Epidermal melanocyte (primary cell): Measurements from ENCODE around the gene FAM13B.
"Not testable (repeated sequence)": the region's sequence is repeated elsewhere in the genome, so short reads cannot be mapped to it uniquely, and the experiment has no call there.

ENCODE experiments used
- DNase-seq: peaks from one replicate; pipeline ENCODE4 v3.0.0; 2011; ENCODE audit warnings: low spot score; ENCODE audit not compliant: insufficient read length

FAM13B gene

DNA sequence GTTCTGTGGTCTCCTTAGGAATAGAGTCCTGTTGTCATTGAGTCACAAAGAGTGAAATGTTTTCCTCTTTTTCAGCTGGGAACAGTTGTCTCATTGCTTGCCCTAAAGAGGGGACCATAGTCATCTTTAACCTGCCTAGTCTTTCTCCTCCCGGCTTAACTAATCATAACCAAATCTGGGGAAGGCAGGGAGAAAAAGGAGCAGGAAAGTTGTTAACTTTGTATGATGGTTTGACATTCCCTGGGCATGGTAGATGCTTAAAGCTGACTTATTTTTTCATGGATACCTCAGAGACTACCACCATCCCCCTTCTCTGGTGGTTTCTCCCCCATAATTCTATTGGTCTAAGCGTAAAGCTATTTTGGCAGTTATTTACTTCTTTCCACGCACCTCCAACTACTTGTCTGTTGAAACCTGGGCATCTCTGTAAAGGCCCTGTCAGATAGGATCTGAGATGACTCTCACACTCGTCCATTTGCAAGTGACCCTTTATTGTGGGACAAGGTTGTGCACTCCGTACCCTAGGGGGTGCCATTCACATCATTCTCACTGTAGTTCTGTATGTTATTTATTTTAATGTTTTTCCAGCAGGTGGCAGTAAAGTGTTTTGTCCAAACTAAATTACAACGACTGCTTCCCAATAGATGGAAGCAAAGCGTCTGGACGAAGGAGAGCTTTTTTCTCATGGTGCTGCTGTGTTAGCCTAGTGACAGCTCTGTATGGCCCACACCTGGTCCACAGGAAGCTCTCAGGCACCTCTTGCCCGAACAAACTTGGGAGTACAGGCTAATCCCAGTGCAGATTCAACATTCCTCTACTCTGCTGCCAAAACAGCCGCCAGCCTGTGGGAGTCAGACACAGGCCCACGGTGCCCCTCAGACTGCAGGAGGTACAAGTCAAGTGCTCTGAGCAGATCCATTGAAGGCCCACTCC lies 3.0 kb upstream of the FAM13B start:
- DNase-seq: peak; percentile 32

DNA sequence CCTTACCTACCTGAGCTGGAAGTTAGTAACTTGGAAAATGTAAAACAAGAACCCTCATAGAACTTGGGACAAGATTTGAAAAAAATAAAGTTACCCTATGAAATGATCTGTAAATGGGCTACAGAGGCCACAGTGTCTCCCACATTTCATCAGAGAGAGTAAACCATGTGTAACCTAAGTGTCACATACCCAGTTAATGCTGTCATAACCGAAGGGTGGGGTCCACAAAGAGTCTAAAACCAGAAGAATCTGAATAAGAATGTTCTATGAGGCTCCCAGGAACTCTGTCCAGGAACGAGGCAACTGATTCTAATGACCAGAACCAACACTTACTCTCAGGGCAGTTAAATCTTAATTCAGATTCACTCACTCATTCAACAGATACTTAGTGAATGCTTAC lies 1.0 kb upstream of the FAM13B start:
- no peak for DNase-seq

- no peak for DNase-seq
These were observed 518 bp upstream of the FAM13B start for GRCh38 chr5:138033386-138033808.

DNA sequence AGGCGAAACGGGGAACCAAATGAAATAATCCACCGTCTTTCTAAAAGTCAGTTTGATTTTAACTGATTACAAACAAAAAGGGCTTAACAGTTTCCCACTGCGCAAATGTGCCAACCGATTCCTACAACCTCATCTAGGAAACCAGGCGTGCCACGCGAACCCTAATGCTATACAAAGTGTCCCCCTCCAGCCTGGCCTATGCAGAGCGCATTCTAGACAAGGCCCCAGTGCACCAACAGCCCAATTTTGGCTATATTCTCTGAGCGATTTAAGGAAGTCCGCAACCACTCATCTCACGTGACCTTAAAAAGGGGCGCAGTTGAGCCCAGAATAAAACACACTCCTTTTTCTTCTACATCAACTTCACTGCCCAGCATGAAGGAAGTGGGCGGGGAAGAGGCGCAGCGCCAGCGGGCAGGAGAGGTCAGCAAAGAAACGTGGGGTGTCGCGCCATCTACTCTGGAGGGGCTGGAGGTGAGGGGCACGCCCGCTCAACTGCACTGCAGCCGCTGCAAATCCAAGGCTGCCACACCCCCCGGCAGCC lies 779 bp downstream of the FAM13B start:
- DNase-seq: peak; percentile 25

DNA sequence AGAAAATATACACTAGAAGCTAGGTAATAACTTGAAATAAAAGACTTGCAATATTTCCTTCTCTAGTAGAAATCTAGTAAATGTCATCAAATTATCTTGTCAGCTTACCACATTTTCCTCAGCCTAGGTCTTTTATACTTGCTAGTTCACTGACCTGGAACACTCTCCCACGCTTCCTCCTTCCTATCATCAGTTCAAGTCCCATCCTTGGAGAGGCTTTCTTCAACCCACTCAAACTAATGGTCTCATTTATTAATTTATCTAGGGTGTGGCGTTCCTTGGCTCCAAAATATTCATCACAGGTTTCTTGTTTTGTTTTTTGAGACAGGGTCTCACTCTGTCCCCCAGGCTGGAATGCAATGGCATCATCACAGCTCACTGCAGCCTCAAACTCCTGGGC lies 2.9 kb downstream of the FAM13B start:
- DNase-seq: no peak

GRCh38 chr5:138029501-138029900 lies 3.4 kb downstream of the FAM13B start:
- DNase-seq: no peak

DNA sequence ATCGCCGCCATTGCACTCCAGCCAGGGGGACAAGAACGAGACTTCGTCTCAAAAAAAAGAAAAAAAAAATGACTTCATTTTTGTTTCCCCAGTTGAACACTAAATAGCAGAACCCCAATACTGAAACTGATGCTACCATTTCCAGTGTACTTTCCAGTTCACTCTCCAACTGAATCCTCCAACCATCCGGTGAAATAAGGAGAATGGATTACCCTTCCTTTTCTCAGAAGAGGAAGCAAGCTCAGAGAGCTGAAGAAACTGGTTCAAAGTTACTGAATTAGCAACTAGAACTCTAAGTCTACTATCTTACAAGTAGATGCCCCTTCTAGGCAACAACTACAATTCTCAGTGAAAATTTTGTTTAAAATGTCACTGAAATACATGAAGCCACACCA lies 3.9 kb downstream of the FAM13B start:
- no peak for DNase-seq

DNA sequence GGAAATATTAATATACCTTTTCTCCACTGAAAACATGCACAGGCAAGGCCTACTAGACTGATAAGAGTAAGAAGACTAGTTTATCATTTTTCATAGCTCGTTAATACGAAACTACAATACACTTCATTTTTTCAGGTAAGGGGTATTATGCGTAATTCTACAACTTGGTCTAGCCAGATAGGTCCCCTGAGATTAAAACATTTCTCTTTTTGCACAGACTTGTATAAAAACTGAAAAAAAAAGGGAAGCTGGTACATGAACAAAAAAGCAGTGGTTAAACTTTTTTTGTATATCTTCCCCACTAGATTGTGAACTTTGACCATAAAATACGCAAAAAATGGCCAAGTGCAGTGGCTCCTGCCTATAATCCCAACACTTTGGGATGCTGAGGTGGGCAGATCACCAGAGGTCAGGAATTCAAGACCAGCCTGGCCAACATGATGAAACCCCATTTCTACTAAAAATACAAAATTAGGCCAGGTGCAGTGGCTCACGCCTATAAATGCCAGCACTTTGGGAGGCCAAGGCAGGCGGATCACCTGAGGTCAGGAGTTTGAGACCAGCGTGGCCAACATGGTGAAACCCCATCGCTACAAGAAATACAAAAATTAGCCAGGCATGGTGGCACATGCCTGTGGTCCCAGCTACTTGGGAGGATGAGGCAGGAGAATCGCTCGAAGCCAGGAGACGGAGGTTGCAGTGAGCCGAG lies 4.5 kb downstream of the FAM13B start:
- DNase-seq: not testable (repeated sequence)

- DNase-seq: not testable (repeated sequence)
These were observed 6.1 kb downstream of the FAM13B start for GRCh38 chr5:138026793-138027192.

DNA sequence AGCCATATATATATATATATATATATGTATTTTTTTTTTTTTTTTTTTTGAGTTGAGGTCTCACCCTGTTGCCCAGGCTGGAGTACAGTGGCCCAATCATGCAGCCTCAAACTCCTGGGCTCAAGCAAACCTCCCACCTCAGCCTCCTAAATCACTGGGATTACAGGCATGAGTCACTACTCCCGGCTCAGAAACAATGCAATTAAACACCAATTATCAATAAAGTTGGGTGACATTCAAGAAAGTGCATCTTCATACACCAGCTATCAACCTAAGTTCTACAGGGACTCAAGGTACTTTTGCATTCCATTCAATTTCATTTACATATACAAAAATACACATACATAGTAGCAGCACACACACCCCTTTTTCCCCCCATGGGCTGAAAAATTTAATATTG lies 7.6 kb downstream of the FAM13B start:
- no peak for DNase-seq

DNA sequence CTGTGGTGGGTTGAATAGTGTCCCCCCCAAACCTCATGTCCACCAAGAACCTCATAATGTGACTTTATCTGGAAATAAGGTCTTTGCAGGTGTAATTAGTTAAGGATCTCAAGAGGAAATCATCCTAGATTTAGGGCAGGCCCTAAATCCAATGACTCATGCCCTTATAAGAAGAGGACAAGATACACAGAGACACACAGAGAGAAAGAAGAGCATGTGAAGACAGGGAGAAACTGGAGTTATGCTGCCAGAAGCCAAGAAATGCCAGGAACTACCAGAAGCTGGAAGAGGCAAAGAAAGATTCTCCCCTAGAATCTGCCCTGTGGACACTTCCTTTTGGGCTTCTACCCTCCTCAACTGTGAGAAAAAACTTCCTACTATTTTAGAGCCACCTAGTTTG lies 8.8 kb downstream of the FAM13B start:
- DNase-seq: no peak

GRCh38 chr5:138022912-138023311 lies 10.0 kb downstream of the FAM13B start:
- DNase-seq: no peak

DNA sequence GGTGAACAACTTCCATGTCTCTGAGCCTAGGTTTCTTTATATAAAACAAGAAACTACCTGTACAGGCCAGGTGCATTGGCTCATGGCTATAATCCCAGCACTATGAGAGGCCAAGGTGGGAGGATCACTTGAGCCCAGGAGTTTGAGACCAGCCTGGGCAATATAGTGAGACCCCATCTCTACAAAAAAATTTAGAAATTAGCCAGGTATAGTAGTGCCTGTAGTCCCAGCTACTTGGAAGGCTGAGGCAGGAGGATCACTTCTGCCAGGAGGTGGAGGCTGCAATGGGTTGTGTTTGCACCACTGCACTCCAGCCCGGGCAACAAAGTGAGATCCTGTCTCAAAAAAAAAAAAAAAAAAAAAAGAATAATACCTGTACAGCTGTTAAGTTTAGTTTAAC lies 11.1 kb downstream of the FAM13B start:
- no peak for DNase-seq

- DNase-seq: peak; percentile 24
These were observed 14.0 kb downstream of the FAM13B start for GRCh38 chr5:138018849-138019248.

DNA sequence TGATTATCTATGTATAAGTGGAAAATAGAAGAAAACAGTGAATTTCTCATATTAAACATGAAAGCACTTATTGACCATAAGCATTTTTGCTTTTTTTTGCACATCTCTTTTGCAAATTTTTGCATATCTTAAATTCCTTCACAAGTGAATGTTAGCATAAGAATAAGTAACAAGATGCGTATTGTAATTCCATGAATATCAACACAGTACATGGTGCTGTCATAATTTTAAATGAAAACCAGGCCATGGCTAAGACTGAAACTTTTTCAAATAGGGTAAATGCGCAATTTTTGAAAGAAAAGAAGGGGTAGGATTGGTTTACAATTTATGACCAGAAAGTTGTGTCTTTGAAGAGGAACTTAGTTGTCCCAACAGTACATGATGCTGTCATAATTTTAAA lies 17.0 kb downstream of the FAM13B start:
- no peak for DNase-seq

GRCh38 chr5:138011991-138012390 lies 20.9 kb downstream of the FAM13B start:
- DNase-seq: no peak

- DNase-seq: no peak
These were observed 32.7 kb downstream of the FAM13B start for GRCh38 chr5:138000102-138000723.

GRCh38 chr5:137997726-137998213 lies 35.1 kb downstream of the FAM13B start:
- no peak for DNase-seq

- DNase-seq: no peak
These were observed 37.1 kb downstream of the FAM13B start for GRCh38 chr5:137995749-137996128.

- no peak for DNase-seq
These were observed 37.7 kb downstream of the FAM13B start for GRCh38 chr5:137995077-137995748.

DNA sequence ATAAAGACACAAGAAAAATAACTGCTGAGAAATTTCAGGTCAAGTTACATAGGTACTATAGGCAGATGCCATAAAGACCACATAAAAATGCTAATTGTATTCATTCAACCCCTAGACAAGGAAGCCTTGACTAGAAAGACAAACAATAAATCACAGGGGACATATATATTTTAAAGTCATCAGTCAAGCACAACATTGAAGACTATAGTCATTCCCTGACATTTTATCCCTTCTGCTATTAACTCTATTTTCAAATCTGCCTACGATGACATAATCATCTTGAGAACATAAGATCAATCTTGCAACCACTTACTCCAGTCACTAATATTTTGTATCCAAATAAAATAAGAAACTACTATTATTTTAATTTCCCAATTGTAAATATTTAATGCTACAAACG lies 38.3 kb downstream of the FAM13B start:
- DNase-seq: no peak
